DMS79 treated with DMSO at 0.1 percent for 48 hours (cell line): ENCODE data around the gene TMEM106A.
"Not testable (repeated sequence)": the region's sequence is repeated elsewhere in the genome, so short reads cannot be mapped to it uniquely, and the experiment has no call there.

ENCODE experiments used
- DNase-seq: peaks from one replicate; lab custom pipeline; 2025; lab: John Stamatoyannopoulos, UW

The TMEM106A gene

DNA sequence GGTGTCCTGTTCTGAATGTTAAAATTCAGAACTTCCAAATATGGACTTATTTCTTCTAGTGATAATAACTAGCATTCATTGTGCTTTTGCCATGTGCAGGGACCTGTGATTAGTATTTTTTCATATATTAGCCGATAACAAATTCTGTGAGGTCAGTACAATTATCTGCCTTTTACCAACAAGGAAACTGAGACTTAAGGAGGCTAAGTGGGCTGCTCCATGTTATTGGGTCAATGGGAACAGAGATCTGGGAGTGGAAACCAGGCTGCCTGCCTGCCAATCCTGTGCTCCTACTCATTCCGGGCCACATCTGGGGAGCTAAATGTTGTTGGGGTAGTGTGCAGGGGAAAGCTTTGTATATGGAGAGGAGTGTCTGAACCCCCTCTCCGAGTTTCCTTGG, 3.7 kb downstream of the TMEM106A start:
- no peak for DNase-seq

DNA sequence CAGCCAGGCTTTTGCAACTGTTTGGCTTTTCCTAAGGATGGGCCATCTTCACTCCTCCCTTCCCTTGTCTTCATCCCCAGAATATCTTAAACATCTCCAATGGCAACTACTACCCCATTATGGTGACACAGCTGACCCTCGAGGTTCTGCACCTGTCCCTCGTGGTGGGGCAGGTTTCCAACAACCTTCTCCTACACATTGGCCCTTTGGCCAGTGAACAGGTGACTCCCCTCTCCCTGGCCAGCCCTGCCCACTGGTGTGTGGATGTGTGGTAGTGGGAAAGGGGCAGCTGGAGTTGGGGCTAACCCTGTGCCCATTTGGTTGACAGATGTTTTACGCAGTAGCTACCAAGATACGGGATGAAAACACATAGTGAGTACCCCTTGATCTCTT, 4.7 kb downstream of the TMEM106A start:
- DNase-seq, result no peak

DNA sequence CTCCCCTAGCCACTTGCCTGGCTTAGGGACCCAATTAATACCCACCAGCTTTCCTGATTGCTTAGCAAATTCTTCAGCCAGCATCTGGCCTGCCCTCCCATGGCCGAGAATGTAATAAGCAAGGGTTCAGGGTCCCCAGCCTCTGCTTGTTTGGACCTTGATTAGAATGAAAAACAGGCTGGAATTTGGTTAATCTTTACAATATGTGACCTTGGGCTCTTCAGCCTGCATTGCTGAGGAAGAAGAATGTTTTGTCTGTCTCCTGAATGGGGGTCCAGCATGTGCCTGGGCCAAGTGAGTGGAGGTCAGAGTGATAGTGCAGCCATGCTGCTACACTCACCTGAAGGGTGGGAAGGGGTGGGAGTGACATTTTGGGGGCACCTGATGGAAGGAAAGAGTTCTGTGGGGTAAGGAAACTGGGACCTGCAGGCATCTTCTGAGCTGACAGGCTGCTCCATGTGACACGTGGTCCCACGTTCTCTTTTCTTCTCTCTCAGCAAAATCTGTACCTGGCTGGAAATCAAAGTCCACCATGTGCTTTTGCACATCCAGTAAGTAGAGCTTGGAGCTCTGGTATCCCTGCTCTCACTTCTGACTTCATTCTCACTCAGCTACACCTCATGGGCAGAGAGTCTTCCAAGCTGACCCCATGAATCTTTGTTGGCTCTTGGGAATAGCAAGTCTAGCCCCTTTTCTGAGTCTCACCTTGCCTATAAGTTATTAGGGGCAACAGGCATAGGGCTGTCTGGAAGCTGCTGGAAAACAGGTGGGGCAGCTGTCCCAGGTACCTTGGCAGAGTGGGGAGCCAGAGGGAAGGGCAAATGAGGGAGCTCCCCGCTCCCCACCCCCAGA, 5.3 kb downstream of the TMEM106A start:
- no peak for DNase-seq

DNA sequence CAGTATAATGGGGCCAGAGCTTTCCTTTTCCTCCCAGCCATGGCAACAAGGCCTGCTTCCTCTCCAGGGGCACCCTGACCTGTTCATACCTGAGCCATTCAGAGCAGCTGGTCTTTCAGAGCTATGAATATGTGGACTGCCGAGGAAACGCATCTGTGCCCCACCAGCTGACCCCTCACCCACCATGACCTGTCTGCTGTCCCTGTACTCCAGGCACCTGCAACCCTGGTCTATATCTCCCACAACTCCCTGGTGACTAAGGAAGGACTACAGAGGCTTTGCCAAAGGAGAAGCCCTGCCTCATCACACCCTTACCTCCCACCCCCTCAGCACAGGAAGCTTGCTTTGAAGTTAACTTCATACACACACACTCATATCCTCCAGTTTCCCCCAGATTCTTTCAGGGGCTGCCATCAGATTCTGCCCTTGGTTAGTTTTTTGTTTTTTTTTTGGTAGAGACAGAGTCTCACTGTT, 6.0 kb downstream of the TMEM106A start:
- DNase-seq, result no peak

DNA sequence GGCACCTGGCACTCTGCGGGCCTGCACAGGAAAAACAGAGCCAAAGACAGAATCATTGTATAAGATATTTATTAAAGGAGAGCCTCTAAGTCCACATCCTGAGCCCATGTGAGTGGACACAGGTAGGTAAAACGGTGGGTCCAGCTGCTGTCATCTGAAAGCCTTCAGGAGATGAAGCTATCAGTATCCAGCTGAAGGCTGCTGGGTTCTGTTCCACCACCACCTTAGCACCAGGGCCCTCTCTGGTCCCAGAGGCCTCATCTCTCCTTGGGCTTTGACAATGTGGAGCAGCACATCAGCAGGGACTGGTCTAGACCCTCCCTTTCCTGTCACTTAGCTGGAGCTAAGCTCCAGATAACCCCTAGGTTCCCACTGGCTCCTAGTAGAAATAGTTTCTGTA, 7.3 kb downstream of the TMEM106A start:
- no peak for DNase-seq

DNA sequence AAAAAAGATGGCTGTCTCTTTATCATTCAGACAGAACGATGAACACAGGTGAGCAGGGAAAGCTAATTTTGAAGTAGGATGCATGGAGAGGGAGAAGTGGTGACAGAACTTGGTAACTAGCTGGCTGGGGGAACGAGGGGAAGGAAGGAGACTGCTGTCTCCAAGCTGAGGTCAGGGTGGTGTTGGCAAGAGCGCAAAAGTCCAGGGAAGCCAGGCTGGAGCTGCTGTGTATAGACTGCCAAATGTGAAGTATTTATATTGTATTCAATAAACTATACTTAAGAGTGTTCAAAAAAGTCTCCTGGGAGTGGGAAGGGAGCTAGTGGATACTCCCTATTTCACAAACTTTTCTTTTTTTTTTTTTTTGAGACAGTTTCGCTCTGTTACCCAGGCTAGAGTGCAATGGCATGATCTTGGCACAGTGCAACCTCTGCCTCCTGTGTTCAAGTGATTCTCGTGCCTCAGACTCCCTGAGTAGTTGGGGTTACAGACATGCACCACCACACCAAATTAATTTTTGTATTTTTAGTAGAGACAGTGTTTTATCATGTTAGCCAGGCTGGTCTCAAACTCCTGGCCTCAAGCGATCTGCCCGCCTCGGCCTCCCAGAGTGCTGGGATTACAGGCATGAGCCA, 8.2 kb downstream of the TMEM106A start:
- DNase-seq, result no peak

DNA sequence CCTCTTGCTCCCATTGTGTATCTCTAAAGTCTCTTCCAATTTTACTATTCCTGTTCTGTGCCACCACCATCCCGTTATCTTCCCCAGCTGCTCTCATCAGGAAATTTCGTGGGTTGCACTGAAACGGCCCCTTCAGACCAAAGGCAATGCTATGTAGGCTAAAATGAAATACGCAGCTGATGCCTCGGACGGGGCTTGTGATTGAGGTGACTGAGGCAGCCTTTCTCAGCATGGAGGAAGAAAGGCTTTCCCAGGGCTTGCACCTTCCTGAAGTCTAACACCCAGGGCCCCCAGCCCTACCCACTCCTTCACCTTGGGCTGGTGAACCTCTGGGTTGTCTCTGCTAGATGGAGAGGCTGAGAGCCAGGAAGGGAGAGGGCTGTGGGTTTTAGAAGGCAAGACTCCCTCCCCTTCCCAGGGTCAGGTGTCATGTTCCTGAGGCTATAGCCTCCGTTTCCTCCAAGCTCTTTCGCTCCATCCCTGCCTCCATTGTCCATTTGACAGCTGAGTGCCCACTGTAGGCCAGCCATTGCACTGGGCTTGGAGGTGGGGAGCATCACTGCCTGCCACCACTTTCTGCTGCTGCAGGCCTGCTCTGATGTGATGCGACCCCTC, 8.9 kb downstream of the TMEM106A start:
- no peak for DNase-seq

DNA sequence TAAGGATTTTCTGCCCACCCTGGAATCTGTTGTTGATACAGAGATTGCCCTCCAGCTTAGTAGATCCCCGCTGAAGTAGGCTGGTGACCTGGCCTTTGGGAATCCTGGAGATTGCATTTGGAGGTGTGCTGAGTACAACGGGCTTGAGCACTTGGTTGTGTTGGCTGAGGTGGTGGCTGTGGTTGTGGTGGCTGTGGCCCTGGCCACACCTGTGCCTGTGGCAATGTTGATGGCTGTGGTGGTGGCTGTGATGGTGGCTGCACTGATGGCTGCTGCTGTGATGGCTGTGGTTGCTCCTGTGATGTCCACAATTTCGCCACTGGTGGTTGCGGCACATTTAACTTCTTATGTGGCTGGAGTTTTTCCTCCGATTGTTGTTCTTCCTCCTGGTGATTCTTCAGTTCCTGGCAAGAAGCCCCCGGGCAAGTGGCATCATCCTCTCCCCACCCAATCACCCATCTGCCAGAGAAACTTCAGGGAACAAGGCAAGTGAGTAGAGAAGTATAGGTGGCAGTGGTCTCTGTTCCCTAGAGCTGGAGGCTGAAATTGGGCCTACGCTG, 12.6 kb downstream of the TMEM106A start:
- no peak for DNase-seq

DNA sequence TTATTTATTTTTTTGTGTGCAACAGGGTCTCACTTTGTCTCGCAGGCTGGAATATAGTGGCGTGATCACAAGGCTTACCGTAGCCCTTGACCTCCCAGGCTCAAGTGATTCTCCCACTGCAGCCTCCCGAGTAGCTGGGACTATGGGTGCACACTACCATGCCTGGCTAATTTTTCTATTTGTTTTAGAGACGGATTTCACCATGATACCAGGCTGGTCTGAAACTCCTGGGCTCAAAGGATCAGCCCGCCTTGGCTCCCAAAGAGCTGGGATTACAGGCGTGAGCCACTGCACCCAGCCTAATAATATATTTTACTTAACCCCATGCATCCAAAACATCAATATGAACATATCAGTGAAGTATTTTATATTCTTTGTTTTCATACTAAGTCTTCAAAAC, 14.7 kb downstream of the TMEM106A start:
- no peak for DNase-seq

DNA sequence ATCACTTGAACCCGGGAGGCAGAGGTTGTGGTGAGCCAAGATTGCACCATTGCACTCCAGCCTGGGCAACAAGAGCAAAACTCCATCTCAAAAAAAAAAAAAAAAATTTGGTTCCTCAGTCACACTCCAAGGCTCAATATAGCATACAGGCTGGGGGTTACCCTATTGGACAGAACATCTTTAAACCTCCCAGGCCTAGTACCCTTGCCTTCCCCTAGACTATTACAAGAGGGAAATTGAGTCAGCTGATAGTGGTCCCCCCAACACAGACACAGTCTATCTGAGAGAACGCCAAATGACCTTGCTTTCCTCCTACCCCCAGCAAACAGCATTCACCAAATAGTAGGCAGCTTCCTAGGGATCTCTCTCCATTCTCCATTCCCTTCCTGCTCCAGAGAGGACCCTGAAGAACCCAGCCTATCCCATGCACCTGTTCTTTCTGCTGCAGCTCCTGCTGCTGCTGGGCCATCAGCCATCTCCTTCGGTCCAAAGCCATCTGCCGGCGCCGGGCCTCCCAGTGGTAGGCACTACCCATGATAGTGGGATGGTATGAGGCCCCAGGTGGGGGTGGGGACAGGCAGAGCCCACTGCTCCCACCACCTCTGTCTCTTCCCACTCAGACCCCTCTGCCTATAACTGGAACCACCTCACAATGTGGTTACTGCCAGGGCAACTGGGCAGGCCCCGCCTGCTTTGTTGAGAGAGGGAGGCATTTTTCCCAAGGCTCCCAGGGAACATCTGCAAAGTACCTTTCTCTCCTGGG, 16.5 kb downstream of the TMEM106A start, which contains the start of gene CCDC200:
Gene CCDC200 (minus strand): TSS at position 604 of the 763 bp plus-strand sequence. CDS start 69 bp downstream, at position 535.
- DNase-seq, result not testable (repeated sequence)

DNA sequence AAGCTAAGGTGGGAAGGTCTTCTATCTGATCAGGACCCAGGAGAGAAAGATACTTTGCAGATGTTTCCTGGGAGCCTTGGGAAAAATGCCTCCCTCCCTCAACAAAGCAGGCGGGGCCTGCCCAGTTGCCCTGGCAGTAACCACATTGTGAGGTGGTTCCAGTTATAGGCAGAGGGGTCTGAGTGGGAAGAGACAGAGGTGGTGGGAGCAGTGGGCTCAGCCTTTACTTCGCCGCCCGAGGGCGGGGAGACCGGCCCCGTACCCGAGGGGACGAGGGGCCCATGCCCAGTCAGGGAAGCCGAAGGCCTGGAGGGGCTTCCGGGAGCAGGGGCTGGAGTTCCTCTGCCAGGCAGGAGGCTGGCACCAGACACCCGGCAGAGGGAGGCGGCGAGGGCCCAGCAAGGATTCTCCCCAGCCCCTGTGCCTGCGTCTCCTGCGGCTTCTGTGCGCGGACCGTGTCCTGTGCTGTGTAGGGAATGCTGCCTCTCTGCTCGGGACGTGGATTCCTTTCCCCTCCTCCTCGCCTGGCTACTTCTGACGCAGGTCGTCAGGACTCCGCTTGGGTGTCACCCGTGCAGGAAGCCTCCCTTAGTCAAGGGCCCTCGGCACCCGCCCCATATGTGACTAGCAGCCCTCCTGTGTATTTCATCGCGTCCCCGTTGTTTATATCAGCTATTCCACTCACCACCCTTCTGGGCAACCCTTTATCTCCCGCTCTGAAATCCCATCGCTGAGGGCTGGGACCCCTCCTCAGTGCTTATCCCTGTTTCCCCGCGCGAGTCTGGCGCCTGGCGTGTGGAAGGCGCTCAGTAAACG, 19.7 kb downstream of the TMEM106A start:
- not testable (repeated sequence) for DNase-seq

DNA sequence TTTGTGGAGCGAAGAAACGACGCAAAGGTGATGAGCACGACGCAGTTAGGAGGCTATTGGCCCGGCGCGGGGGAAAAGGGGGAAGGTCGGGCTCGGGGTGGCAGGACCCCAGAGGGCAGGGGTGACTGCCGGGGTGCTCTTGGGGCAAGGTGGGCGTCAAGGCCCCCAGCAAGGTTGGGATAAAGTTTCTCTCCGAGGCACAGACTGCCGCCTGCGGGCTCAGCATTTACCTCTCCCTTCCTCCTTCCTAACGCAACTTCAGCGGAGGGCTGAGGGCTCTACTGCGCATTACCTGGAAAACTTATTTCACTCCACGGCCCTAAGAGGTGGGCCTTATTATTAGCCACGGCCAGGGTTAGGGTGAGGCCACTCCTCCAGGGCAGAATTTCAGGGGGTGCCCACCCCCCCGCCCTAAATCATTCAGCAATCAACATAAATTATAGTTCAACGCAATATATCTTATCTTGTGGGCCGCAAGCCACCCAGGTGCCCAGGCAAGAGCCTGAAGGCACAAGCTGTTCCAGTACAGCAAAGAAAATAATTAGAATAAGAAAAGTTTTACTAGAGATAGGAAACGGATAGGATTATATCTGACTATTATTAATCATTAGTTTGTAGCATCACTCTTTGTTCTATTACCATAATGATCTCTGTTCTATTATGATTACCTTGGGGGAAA, 20.5 kb downstream of the TMEM106A start:
- DNase-seq, result not testable (repeated sequence)

DNA sequence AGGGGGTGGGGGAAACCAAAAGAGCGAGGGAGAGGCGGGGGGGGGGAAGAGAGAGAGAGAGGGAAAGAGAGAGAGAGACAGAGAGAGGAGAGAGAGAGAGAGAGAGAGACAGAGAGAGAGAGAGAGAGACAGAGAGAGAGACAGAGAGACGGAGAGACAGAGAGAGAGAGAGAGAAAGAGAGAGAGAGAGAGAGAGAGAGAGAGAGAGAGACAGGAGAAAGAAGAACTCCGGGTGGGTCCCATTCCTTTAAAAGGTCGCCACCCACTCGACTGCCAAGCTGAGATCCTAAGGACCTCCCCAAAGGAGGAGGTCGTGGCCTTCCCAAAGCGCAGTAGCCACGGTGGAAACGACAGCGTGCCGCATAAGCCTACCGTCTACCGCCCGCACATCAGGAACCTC, 21.6 kb downstream of the TMEM106A start:
- DNase-seq, result not testable (repeated sequence)

DNA sequence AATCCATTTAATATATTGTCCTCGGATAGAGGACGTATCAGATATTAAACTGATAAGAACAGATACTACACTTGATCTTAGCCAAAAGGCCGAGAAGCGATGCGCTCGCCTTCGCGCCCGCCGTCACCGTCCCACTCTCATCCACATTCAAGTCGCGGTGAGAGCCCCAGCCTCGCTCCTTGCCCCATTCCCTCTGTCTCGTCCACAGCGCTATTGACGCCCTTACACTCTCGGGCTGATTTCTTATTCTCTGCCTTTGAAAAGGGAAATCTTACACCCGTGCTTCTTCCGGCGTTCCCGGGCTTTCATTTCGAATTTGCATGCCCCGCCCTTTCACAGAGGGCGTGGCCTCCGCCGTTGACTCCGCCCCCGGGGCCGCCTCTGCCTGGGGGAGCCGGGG, 22.2 kb downstream of the TMEM106A start, which contains the start of gene RNU2-1:
Gene RNU2-1 (minus strand): TSS at position 101 of the 400 bp plus-strand sequence.
- not testable (repeated sequence) for DNase-seq

DNA sequence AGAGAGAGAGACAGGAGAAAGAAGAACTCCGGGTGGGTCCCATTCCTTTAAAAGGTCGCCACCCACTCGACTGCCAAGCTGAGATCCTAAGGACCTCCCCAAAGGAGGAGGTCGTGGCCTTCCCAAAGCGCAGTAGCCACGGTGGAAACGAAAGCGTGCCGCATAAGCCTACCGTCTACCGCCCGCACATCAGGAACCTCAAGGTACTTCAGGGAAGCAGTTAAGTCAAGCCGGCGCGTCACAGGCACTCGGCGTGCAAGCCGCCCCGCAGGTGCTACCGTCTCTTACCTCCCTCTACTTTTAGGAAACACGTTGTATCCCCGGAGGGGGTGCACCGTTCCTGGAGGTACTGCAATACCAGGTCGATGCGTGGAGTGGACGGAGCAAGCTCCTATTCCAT, 27.9 kb downstream of the TMEM106A start:
- not testable (repeated sequence) for DNase-seq

DNA sequence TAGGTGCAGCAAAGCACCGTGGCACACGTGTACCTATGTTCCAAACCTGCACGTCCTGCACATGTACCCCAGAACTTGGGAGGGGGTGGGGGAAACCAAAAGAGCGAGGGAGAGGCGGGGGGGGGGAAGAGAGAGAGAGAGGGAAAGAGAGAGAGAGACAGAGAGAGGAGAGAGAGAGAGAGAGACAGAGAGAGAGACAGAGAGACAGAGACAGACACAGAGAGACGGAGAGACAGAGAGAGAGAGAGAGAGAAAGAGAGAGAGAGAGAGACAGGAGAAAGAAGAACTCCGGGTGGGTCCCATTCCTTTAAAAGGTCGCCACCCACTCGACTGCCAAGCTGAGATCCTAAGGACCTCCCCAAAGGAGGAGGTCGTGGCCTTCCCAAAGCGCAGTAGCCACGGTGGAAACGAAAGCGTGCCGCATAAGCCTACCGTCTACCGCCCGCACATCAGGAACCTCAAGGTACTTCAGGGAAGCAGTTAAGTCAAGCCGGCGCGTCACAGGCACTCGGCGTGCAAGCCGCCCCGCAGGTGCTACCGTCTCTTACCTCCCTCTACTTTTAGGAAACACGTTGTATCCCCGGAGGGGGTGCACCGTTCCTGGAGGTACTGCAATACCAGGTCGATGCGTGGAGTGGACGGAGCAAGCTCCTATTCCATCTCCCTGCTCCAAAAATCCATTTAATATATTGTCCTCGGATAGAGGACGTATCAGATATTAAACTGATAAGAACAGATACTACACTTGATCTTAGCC, 29.1 kb downstream of the TMEM106A start:
- DNase-seq, result not testable (repeated sequence)

DNA sequence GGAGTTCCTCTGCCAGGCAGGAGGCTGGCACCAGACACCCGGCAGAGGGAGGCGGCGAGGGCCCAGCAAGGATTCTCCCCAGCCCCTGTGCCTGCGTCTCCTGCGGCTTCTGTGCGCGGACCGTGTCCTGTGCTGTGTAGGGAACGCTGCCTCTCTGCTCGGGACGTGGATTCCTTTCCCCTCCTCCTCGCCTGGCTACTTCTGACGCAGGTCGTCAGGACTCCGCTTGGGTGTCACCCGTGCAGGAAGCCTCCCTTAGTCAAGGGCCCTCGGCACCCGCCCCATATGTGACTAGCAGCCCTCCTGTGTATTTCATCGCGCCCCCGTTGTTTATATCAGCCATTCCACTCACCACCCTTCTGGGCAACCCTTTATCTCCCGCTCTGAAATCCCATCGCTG, 34.8 kb downstream of the TMEM106A start:
- DNase-seq, result not testable (repeated sequence)
